Suprapubic skin (tissue), 4 donors: ENCODE results near the gene RBM17. TPM values are rescaled to one million over a fixed set of nuclear protein-coding genes. Genes with fewer than 3 reads are reported as not detected.

ENCODE experiments used
- DNase-seq, 2 donors: peaks; one replicate each; pipeline ENCODE4 v3.0.0-alpha.2; 2019; ENCODE audit warnings: low spot score in 2 of 2
- H3K27ac ChIP-seq: fragments of 200-600 bp; sonication (generic); one replicate; pipeline ENCODE4 v1.5.1; 2019
- H3K27me3 ChIP-seq: fragments of 200-600 bp; sonication (generic); one replicate; pipeline ENCODE4 v1.5.1; 2019
- H3K36me3 ChIP-seq: fragments of 200-600 bp; sonication (generic); one replicate; pipeline ENCODE4 v1.5.1; 2019
- H3K4me1 ChIP-seq: fragments of 200-600 bp; sonication (generic); one replicate; pipeline ENCODE4 v1.5.1; 2019
- H3K4me3 ChIP-seq: fragments of 200-600 bp; sonication (generic); one replicate; pipeline ENCODE4 v1.5.1; 2019; ENCODE audit warnings: mild to moderate bottlenecking
- H3K9me3 ChIP-seq: fragments of 200-600 bp; sonication (generic); one replicate; pipeline ENCODE4 v1.5.1; 2019
- CTCF ChIP-seq, 2 donors: fragments of 200-600 bp in 1 of 2; fragments of 450-650 bp in 1 of 2; sonication (generic) in 1 of 2; IDR thresholded peaks; one replicate each; pipeline ENCODE4 v1.5.1; 2016 to 2019; ENCODE audit warnings: antibody characterized with exemption in 2 of 2, mild to moderate bottlenecking in 1 of 2, moderate library complexity in 1 of 2
- EP300 ChIP-seq: sonication (generic); formaldehyde crosslinking; IDR thresholded peaks from one replicate; pipeline ENCODE4 v1.6.1; 2017; ENCODE audit warnings: antibody characterized with exemption
- POLR2A ChIP-seq, 2 donors: fragments of 450-650 bp; IDR thresholded peaks; one replicate each; pipeline ENCODE4 v1.6.1; 2017; ENCODE audit warnings: antibody characterized with exemption in 2 of 2, mild to moderate bottlenecking in 2 of 2, moderate library complexity in 2 of 2
- POLR2AphosphoS5 ChIP-seq, 3 donors: sonication (generic); formaldehyde crosslinking; IDR thresholded peaks; one replicate each; pipeline ENCODE4 v1.6.1; 2017; ENCODE audit warnings: antibody characterized with exemption in 3 of 3
- WGBS: methylation state at CpG from one replicate; pipeline ENCODE4 v1.1.5; 2018; 5-methylcytosine and 5-hydroxymethylcytosine counted together
- total RNA-seq, 4 donors: library from RNA; depleted of rRNA; stranded (reverse); fragments of >200 nt; gene quantifications; one replicate each; pipeline ENCODE4 v1.1.0, GENCODE V29; 2016

The RBM17 gene
- total RNA-seq, 4 donors from 2014 or later = 31.9 to 85.6 (median 42.9) TPM

GRCh38 chr10:6056411-6057135 is 32.3 kb upstream of the RBM17 start:
- Histone ChIP-seq H3K27me3 (no peaks in the 10 kb centered on the region), H3K36me3 (no peaks in the 10 kb centered on the region), H3K27ac (no peak overlapping the region), H3K4me1 (peaks cover 24% of the 10 kb centered on the region), H3K9me3 (no peaks in the 10 kb centered on the region), H3K4me3 (no peak overlapping the region)
- no peak for DNase-seq
- whole genome bisulfite sequencing = 84% methylated on average over 5 of the region's 5 CpGs
- TF ChIP-seq POLR2A (IDR thresholded peaks at IDR 0.05) = no peak
- no peak for TF ChIP-seq CTCF (IDR thresholded peaks at IDR 0.05)
- no peak for TF ChIP-seq EP300
- no peak for TF ChIP-seq POLR2AphosphoS5 (IDR thresholded peaks at IDR 0.05)

- TF ChIP-seq CTCF (IDR thresholded peaks at IDR 0.05) (no peak), EP300 (no peak), POLR2AphosphoS5 (IDR thresholded peaks at IDR 0.05) (no peak), POLR2A (IDR thresholded peaks at IDR 0.05) (no peak)
- H3K27ac ChIP-seq = no peak overlapping the region
- no peaks in the 10 kb centered on the region for H3K27me3 ChIP-seq
- no peak overlapping the region for H3K4me3 ChIP-seq
- DNase-seq = peak in 1 of 2 donors; percentile 26
- WGBS = 95% methylated on average over 3 of the region's 3 CpGs
- H3K4me1 ChIP-seq = peaks cover 5% of the 10 kb centered on the region
- H3K36me3 ChIP-seq = no peaks in the 10 kb centered on the region
- H3K9me3 ChIP-seq = no peaks in the 10 kb centered on the region
Observed at GRCh38 chr10:6058682-6059475, 30.0 kb upstream of the RBM17 start.

GRCh38 chr10:6059506-6059905 is 29.3 kb upstream of the RBM17 start:
- 91% methylated on average over 2 of the region's 2 CpGs for WGBS
- H3K4me3 ChIP-seq = no peak overlapping the region
- DNase-seq = peak; percentile 7 to 48
- TF ChIP-seq POLR2A (IDR thresholded peaks at IDR 0.05) (no peak), EP300 (no peak), CTCF (IDR thresholded peaks at IDR 0.05) (no peak), POLR2AphosphoS5 (IDR thresholded peaks at IDR 0.05) (no peak)
- H3K27me3 ChIP-seq = no peaks in the 10 kb centered on the region
- peaks cover 4% of the 10 kb centered on the region for H3K4me1 ChIP-seq
- H3K36me3 ChIP-seq = no peaks in the 10 kb centered on the region
- no peak overlapping the region for H3K27ac ChIP-seq
- H3K9me3 ChIP-seq = no peaks in the 10 kb centered on the region

- H3K27ac ChIP-seq = no peak overlapping the region
- 90% methylated on average over 8 of the region's 8 CpGs for WGBS
- H3K9me3 ChIP-seq = no peaks in the 10 kb centered on the region
- H3K4me3 ChIP-seq = peak overlapping the region; percentile 8
- peaks cover 4% of the 10 kb centered on the region for H3K4me1 ChIP-seq
- peak in 1 of 2 donors; percentile 35 for DNase-seq
- no peaks in the 10 kb centered on the region for H3K27me3 ChIP-seq
- TF ChIP-seq EP300 = no peak
- no peaks in the 10 kb centered on the region for H3K36me3 ChIP-seq
Observed at GRCh38 chr10:6061056-6061455, 27.8 kb upstream of the RBM17 start.

- no peaks in the 10 kb centered on the region for H3K9me3 ChIP-seq
- H3K4me3 ChIP-seq = peak within 1 kb of the TSS; percentile 8
- TF ChIP-seq POLR2AphosphoS5 (IDR thresholded peaks at IDR 0.05) = no peak
- no peak for TF ChIP-seq CTCF (IDR thresholded peaks at IDR 0.05)
- TF ChIP-seq EP300 = no peak
- TF ChIP-seq POLR2A (IDR thresholded peaks at IDR 0.05) = no peak
- no peaks in the 10 kb centered on the region for H3K36me3 ChIP-seq
- DNase-seq = peak; percentile 62 to 77
- H3K27ac ChIP-seq = no peak within 1 kb of the TSS
- no peaks in the 10 kb centered on the region for H3K27me3 ChIP-seq
- 55% methylated on average over 16 of the region's 18 CpGs for WGBS
- peaks cover 8% of the 10 kb centered on the region for H3K4me1 ChIP-seq
Observed at GRCh38 chr10:6062101-6062771, 26.6 kb upstream of the RBM17 start, which contains the start of gene IL2RA. TSS of gene IL2RA (minus strand) at chr10:6062367. CDS start at chr10:6062151, 216 bp downstream.
